ENCODE data around the gene TMEM86A.

Gene TMEM86A

GRCh38 chr11:18727479-18728236 lies 29.1 kb downstream of the TMEM86A start:
- DNase-seq: peak; percentile 24 to 43

DNA sequence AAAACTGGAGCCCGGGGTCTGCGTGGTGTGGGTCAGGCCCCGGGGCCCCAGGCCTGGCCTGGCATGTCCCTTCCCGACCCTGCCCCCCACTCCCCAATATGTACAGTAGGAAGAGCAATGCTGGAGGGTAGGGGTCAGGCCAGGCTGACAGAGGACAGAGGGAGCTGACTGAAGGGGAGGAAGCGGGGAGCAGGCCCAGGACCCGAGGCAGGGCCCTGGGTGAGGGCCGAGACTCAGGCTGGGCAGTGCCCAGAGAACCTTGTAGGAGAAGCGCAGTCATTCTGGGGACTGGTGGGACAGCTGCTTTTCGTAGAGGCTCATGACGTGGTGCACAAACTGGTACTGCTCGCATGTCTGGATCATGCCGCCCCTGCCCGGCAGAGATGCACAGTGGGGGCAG lies 30.1 kb downstream of the TMEM86A start:
- DNase-seq: no peak

GRCh38 chr11:18729426-18729825 lies 30.8 kb downstream of the TMEM86A start:
- no peak for DNase-seq

GRCh38 chr11:18730020-18730419 lies 31.4 kb downstream of the TMEM86A start:
- no peak for DNase-seq

GRCh38 chr11:18731441-18731840 lies 32.9 kb downstream of the TMEM86A start:
- no peak for DNase-seq

DNA sequence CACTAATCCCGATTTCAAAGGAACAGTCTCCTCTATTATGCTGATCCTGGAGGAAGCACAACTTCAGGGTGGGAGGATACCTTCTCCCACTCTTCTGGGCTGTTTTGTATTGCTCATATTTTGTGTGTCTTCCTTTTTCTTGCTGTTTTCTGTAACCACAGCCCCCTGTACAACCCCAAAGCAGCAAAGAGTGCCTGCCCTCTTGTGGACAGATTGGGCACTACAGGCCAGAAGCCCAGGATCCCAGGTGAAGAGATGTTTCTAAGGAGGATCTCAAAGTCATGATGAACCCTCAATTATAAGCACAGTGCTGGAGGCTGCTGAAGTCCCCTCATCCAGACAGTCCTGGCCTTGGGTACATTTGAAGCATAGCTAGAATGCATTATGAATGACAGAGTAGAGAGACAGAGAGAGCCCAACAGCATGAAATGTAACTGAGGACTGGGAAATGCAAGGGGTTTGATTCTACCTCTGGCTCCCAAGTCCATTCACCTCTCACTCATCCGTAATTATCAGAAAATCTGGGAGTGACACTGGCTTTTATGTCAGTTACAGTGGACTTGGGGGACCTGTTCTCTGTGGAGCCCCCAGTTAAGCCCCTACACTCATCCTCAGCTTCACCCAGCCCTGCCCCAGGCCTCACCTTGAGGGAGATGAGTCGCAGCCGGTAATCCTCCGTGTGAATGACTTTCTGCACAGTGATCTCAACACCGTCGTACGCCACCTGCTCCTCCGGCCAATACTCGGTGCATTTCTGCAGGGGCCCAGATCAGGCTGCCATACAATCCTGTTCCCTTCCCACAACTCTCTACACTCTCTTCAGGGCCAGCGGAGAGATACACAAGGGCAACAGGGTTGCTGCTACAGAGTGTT lies 33.6 kb downstream of the TMEM86A start:
- peak; percentile 58 to 65 for DNase-seq

- DNase-seq: no peak
Measured at GRCh38 chr11:18733202-18733601, 34.6 kb downstream of the TMEM86A start.

- no peak for DNase-seq
Measured at GRCh38 chr11:18736590-18737148, 38.1 kb downstream of the TMEM86A start.

- no peak for DNase-seq
Measured at GRCh38 chr11:18737642-18738041, 39.1 kb downstream of the TMEM86A start.

DNA sequence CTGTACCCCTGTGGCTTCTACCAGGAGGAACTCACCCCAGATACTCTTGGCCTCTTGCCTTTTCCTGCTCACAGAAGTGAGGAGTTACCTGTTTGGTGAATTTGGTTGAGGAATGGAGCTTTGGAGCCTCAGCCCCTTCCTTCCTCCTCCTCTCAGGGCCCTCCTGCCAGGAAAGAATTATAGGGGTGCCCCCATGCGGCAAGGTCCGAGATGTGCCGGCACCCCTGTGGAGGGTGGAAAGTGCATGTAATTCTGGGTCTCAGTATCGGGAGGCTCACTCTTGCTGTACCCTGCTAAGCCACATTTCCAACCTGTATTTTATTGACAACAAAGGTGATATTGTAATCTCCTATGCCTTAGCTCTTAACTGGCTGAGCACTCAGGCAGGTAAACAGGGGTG lies 41.1 kb downstream of the TMEM86A start:
- DNase-seq: no peak

DNA sequence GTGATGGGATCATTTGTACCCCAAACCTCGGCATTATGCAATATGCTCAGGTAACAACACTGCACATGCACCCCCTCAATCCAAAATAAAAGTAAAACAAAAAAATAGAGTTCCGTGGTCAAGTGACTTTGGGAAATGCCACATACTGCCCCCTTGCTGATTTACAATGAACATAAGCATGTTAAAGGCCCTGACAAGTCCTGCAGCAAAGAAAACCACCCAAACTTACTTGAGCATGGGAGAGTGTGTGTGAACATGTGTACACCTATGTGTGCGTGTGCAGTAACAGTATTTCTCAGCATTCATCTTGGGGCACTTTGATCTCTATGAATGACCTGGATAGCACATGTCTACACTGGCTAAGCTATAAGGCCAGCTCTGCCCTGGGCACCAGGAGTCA lies 43.2 kb downstream of the TMEM86A start:
- no peak for DNase-seq

DNA sequence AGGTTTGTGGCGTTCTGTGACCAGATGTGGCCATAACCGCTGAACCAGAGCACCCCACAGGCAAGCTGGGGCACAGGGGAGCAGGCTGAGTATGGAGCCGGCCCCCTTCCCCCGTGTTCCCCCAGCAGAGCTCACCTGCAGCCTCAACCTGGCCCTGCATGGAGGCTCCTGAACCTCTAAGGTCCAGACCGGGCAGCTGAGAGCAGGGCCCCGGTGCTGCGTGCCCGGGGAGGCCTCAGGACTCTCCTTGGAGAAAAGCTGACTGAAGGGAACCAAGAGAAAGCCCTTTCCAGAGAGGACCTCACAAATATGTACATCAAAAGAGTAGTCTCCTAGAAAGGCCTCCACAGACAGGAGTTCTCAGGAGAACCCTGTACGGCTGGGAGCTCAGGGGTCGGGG lies 44.8 kb downstream of the TMEM86A start:
- no peak for DNase-seq

- DNase-seq: no peak
Measured at GRCh38 chr11:18743900-18744514, 45.4 kb downstream of the TMEM86A start.

GRCh38 chr11:18745251-18745650 lies 46.7 kb downstream of the TMEM86A start:
- no peak for DNase-seq

- DNase-seq: no peak
Measured at GRCh38 chr11:18748766-18749365, 50.3 kb downstream of the TMEM86A start.

DNA sequence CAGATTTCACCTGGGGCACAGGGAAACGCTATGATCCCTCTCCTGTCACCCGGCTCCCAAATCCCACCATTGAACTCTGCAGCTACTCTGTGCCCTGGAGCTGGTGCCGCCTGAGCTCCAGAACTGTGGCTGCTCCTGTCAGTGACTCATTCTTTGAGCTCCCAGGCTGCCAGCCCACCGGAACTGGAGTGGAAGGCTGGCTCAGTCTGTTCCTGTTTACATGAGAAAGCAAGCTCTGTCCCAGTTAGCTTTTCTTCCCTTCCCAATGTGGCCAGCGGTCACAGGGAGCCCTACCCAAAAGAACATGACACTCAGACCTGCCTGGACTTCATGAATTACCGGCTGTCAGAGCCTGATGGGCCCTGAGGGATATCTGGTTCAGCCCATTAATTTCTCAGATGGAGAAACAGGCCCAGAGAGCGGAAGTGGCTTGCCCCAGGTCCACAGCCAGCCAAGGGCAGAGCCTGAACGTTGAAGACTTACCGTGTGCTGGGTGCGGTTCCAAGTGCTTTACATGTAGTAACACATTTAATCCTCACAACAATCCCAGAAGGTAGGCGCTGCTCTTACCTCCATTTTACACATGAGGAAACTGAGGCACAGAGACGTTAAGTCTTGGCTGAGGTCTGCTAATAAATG lies 51.2 kb downstream of the TMEM86A start:
- no peak for DNase-seq

DNA sequence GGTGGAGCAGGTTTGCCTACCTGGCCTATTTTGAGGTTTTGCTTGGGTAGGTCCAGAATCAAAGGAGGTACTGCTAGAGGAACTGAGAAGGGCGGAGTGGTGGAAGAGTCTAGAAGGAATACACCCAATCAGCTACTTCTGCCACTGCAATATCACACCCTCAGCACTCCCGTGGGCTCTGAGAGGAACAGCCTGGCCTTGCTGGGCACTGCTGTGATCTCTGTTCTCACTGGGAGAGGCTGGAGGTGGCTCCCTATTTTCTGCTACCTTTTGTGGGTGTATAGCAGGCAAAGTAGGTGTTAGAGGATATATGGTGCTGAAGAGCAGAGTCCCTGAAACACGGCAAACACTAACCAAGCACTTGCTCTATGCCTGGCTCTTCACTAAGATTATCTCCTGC lies 52.4 kb downstream of the TMEM86A start:
- DNase-seq: no peak

- DNase-seq: no peak
Measured at GRCh38 chr11:18752502-18752901, 53.9 kb downstream of the TMEM86A start.

GRCh38 chr11:18754308-18754707 lies 55.7 kb downstream of the TMEM86A start:
- DNase-seq: no peak
